ENCODE measurements around the gene RALGAPA1.

The RALGAPA1 gene

GRCh38 chr14:35727764-35728163, 81.3 kb downstream of the RALGAPA1 start:
- Mint-ChIP-seq H3K4me3 (no peak overlapping the region), H3K27ac (no peak overlapping the region), H3K9me3 (peaks cover 8% of the 10 kb centered on the region), H3K36me3 (ENCODE audit: low read depth) (peaks cover 46% of the 10 kb centered on the region), H3K4me1 (no peaks in the 10 kb centered on the region), H3K27me3 (ENCODE audit: low read depth) (no peaks in the 10 kb centered on the region)
- TF ChIP-seq CTCF (IDR thresholded peaks at IDR 0.05; ENCODE audit: unreplicated experiment in 3 of 3) = no peak

GRCh38 chr14:35725930-35726329, 83.2 kb downstream of the RALGAPA1 start:
- no peaks in the 10 kb centered on the region for H3K9me3 Mint-ChIP-seq
- TF ChIP-seq CTCF (IDR thresholded peaks at IDR 0.05; ENCODE audit: unreplicated experiment in 3 of 3) = no peak
- H3K4me1 Mint-ChIP-seq = no peaks in the 10 kb centered on the region
- H3K4me3 Mint-ChIP-seq = no peak overlapping the region
- H3K27ac Mint-ChIP-seq = no peak overlapping the region
- no peaks in the 10 kb centered on the region for H3K27me3 Mint-ChIP-seq (ENCODE audit: low read depth)
- H3K36me3 Mint-ChIP-seq (ENCODE audit: low read depth) = peaks cover 36% of the 10 kb centered on the region

GRCh38 chr14:35715079-35715478, 94.0 kb downstream of the RALGAPA1 start:
- Mint-ChIP-seq H3K36me3 (ENCODE audit: low read depth) (peaks cover 74% of the 10 kb centered on the region), H3K4me1 (no peaks in the 10 kb centered on the region), H3K27ac (no peak overlapping the region), H3K4me3 (no peak overlapping the region), H3K9me3 (peaks cover 6% of the 10 kb centered on the region), H3K27me3 (ENCODE audit: low read depth) (no peaks in the 10 kb centered on the region)
- no peak for TF ChIP-seq CTCF (IDR thresholded peaks at IDR 0.05; ENCODE audit: unreplicated experiment in 3 of 3)

GRCh38 chr14:35712466-35712865, 96.6 kb downstream of the RALGAPA1 start:
- H3K4me3 Mint-ChIP-seq = no peak overlapping the region
- H3K27me3 Mint-ChIP-seq (ENCODE audit: low read depth) = no peaks in the 10 kb centered on the region
- peaks cover 84% of the 10 kb centered on the region for H3K36me3 Mint-ChIP-seq (ENCODE audit: low read depth)
- H3K9me3 Mint-ChIP-seq = peaks cover 2% of the 10 kb centered on the region
- no peaks in the 10 kb centered on the region for H3K4me1 Mint-ChIP-seq
- no peak for TF ChIP-seq CTCF (IDR thresholded peaks at IDR 0.05; ENCODE audit: unreplicated experiment in 3 of 3)
- no peak overlapping the region for H3K27ac Mint-ChIP-seq

- no peaks in the 10 kb centered on the region for H3K4me1 Mint-ChIP-seq
These were observed 101.0 kb downstream of the RALGAPA1 start for GRCh38 chr14:35708062-35708461.

More at GRCh38 chr14:35708062-35708461, 101.0 kb downstream of the RALGAPA1 start:
- peaks cover 76% of the 10 kb centered on the region for H3K36me3 Mint-ChIP-seq (ENCODE audit: low read depth)
- no peak overlapping the region for H3K27ac Mint-ChIP-seq
- H3K4me3 Mint-ChIP-seq = no peak overlapping the region
- H3K9me3 Mint-ChIP-seq = no peaks in the 10 kb centered on the region
- H3K27me3 Mint-ChIP-seq (ENCODE audit: low read depth) = no peaks in the 10 kb centered on the region
- no peak for TF ChIP-seq CTCF (IDR thresholded peaks at IDR 0.05; ENCODE audit: unreplicated experiment in 3 of 3)

Measured in nephron (organoid).